Upper lobe of left lung (tissue), 6 donors: Measurements from ENCODE around the gene TRMT1. TPM values are rescaled to one million over a fixed set of nuclear protein-coding genes. Genes with fewer than 3 reads are reported as not detected.
A peak's percentile ranks its signal among the peaks of the same experiment; 100 is the strongest.

Experiments
- ATAC-seq, 2 donors: fragments of 200-7000 bp; cut with Tn5 transposase; one replicate each; pipeline ENCODE4 v1.9.1; 2022; ENCODE audit warnings: mild to moderate bottlenecking in 2 of 2, moderate library complexity in 2 of 2; ENCODE audit not compliant: low FRiP score in 2 of 2
- DNase-seq, 2 donors: peaks; one replicate each; pipeline ENCODE4 v3.0.0-alpha.2; 2019 to 2020
- H3K27ac ChIP-seq, 4 donors: fragments of 200-600 bp; sonication (generic); one replicate each; pipeline ENCODE4 v1.5.1; 2016 to 2019
- H3K27me3 ChIP-seq, 4 donors: fragments of 200-600 bp; sonication (generic); one replicate each; pipeline ENCODE4 v1.5.1; 2017 to 2019
- H3K36me3 ChIP-seq, 4 donors: fragments of 200-600 bp; sonication (generic); one replicate each; pipeline ENCODE4 v1.5.1; 2016 to 2019
- H3K4me1 ChIP-seq, 4 donors: fragments of 200-600 bp; sonication (generic); one replicate each; pipeline ENCODE4 v1.5.1; 2018 to 2019
- H3K4me3 ChIP-seq, 4 donors: fragments of 200-600 bp; sonication (generic); one replicate each; pipeline ENCODE4 v1.5.1; 2017 to 2019; ENCODE audit warnings: mild to moderate bottlenecking in 2 of 4, moderate library complexity in 1 of 4
- H3K9me3 ChIP-seq, 4 donors: fragments of 200-600 bp; sonication (generic); one replicate each; pipeline ENCODE4 v1.5.1; 2018 to 2019
- CTCF ChIP-seq, 6 experiments: fragments of 450-650 bp in 4 of 6; fragments of 200-600 bp in 2 of 6; sonication (generic) in 2 of 6; IDR thresholded peaks; one replicate each; pipeline ENCODE4 v1.5.1; 2016 to 2019; ENCODE audit warnings: antibody characterized with exemption in 6 of 6
- EP300 ChIP-seq, 4 donors: sonication (generic); formaldehyde crosslinking; IDR thresholded peaks; one replicate each; pipeline ENCODE4 v1.5.1; 2017; ENCODE audit warnings: antibody characterized with exemption in 4 of 4, control low read depth in 2 of 4
- POLR2A ChIP-seq, 4 donors: fragments of 450-650 bp; IDR thresholded peaks; one replicate each; pipeline ENCODE4 v1.5.1; 2016 to 2017; ENCODE audit warnings: antibody characterized with exemption in 4 of 4, mild to moderate bottlenecking in 2 of 4
- POLR2AphosphoS5 ChIP-seq, 2 donors: sonication (generic); formaldehyde crosslinking; IDR thresholded peaks; one replicate each; pipeline ENCODE4 v1.5.1; 2017; ENCODE audit warnings: antibody characterized with exemption in 2 of 2
- WGBS, 2 donors: methylation state at CpG; one replicate each; pipeline ENCODE4 v1.1.5; 2017 to 2018; 5-methylcytosine and 5-hydroxymethylcytosine counted together
- total RNA-seq, 6 donors: library from RNA; depleted of rRNA in 4 of 6; stranded (reverse); fragments of >200 nt in 4 of 6; gene quantifications; one replicate each; pipeline versions ENCODE4 v1.1.0 to v1.2.1, GENCODE V29; 2016 to 2021
- donor health status: DM: no; HTN: no; CAD: no; lungs with moderate emphysema.
- donor health status: DM: no; HTN: yes; CAD: no; lungs with severe emphysema.

The TRMT1 gene
- total RNA-seq, 6 donors from 2014 or later, result 27.2 to 92.2 (median 33.1) TPM

- Histone ChIP-seq H3K27me3 (no peaks in the 10 kb centered on the region), H3K4me1 (peaks cover 38 to 57% (median 40%) of the 10 kb centered on the region in 4 donors), H3K27ac (peak overlapping the region; percentile 62 to 80 (median 76)), H3K36me3 (peaks cover 4 to 32% (median 12%) of the 10 kb centered on the region in 4 donors), H3K4me3 (peak overlapping the region; percentile 84 to 99 (median 98)), H3K9me3 (no peaks in the 10 kb centered on the region)
- peak in 1 of 2 donors; percentile 1 for ATAC-seq
- TF ChIP-seq POLR2AphosphoS5 (IDR thresholded peaks at IDR 0.05), result no peak
- TF ChIP-seq POLR2A (IDR thresholded peaks at IDR 0.05), result no peak
- TF ChIP-seq EP300 (IDR thresholded peaks at IDR 0.05), result no peak
- no peak for TF ChIP-seq CTCF (IDR thresholded peaks at IDR 0.05)
- DNase-seq, result no peak
- 17 to 22% methylated on average over 20 of the region's 20 CpGs for WGBS, 2 donors
Observed at GRCh38 chr19:13117176-13117771, 734 bp upstream of the TRMT1 start.

- DNase-seq, result no peak
- H3K27ac ChIP-seq, result peak overlapping the region; percentile 62 to 80 (median 76)
- H3K36me3 ChIP-seq, result peaks cover 4 to 27% (median 13%) of the 10 kb centered on the region in 4 donors
- ATAC-seq, result no peak
- no peak for TF ChIP-seq EP300 (IDR thresholded peaks at IDR 0.05)
- TF ChIP-seq POLR2A (IDR thresholded peaks at IDR 0.05), result no peak
- no peak for TF ChIP-seq CTCF (IDR thresholded peaks at IDR 0.05)
- TF ChIP-seq POLR2AphosphoS5 (IDR thresholded peaks at IDR 0.05), result no peak
- peaks cover 38 to 50% (median 40%) of the 10 kb centered on the region in 4 donors for H3K4me1 ChIP-seq
- no peaks in the 10 kb centered on the region for H3K27me3 ChIP-seq
- 0 to 1% methylated on average over 3 to 18 of the region's 18 CpGs for WGBS, 2 donors
- peak overlapping the region; percentile 84 to 99 (median 98) for H3K4me3 ChIP-seq
- no peaks in the 10 kb centered on the region for H3K9me3 ChIP-seq
Observed at GRCh38 chr19:13115936-13116281, 631 bp downstream of the TRMT1 start.

GRCh38 chr19:13112555-13112954 lies 4.0 kb downstream of the TRMT1 start:
- Histone ChIP-seq H3K36me3 (peaks cover 4 to 47% (median 28%) of the 10 kb centered on the region in 4 donors), H3K27me3 (no peaks in the 10 kb centered on the region), H3K4me1 (peaks cover 17 to 24% (median 18%) of the 10 kb centered on the region in 4 donors), H3K4me3 (no peak overlapping the region), H3K9me3 (no peaks in the 10 kb centered on the region), H3K27ac (no peak overlapping the region)
- TF ChIP-seq POLR2AphosphoS5 (IDR thresholded peaks at IDR 0.05) (no peak), POLR2A (IDR thresholded peaks at IDR 0.05) (no peak), EP300 (IDR thresholded peaks at IDR 0.05) (no peak)
- ATAC-seq, result no peak
- no peak for DNase-seq
- WGBS, 2 donors, result 96 to 97% methylated on average over 2 to 10 of the region's 10 CpGs

GRCh38 chr19:13110099-13110610 lies 6.4 kb downstream of the TRMT1 start:
- no peak for DNase-seq
- Histone ChIP-seq H3K9me3 (no peaks in the 10 kb centered on the region), H3K4me1 (peaks cover 0 to 14% (median 3%) of the 10 kb centered on the region in 4 donors), H3K4me3 (no peak overlapping the region), H3K36me3 (peaks cover 4 to 50% (median 28%) of the 10 kb centered on the region in 4 donors), H3K27me3 (no peaks in the 10 kb centered on the region), H3K27ac (no peak overlapping the region)
- no peak for ATAC-seq
- WGBS, 2 donors, result 90 to 97% methylated on average over 6 to 15 of the region's 15 CpGs
- no peak for TF ChIP-seq POLR2AphosphoS5 (IDR thresholded peaks at IDR 0.05)
- no peak for TF ChIP-seq POLR2A (IDR thresholded peaks at IDR 0.05)
- no peak for TF ChIP-seq CTCF (IDR thresholded peaks at IDR 0.05)
- TF ChIP-seq EP300 (IDR thresholded peaks at IDR 0.05), result no peak

- DNase-seq, result no peak
- H3K9me3 ChIP-seq, result no peaks in the 10 kb centered on the region
- no peak for TF ChIP-seq POLR2A (IDR thresholded peaks at IDR 0.05)
- no peak for TF ChIP-seq CTCF (IDR thresholded peaks at IDR 0.05)
- no peak for TF ChIP-seq POLR2AphosphoS5 (IDR thresholded peaks at IDR 0.05)
- TF ChIP-seq EP300 (IDR thresholded peaks at IDR 0.05), result no peak
Observed at GRCh38 chr19:13109361-13110098, 7.0 kb downstream of the TRMT1 start.

More at GRCh38 chr19:13109361-13110098, 7.0 kb downstream of the TRMT1 start:
- peaks cover 4 to 45% (median 25%) of the 10 kb centered on the region in 4 donors for H3K36me3 ChIP-seq
- ATAC-seq, result no peak
- H3K27me3 ChIP-seq, result no peaks in the 10 kb centered on the region
- H3K27ac ChIP-seq, result no peak overlapping the region
- peaks cover 2 to 16% (median 7%) of the 10 kb centered on the region in 4 donors for H3K4me1 ChIP-seq
- WGBS, 2 donors, result 94 to 95% methylated on average over 13 to 30 of the region's 30 CpGs
- H3K4me3 ChIP-seq, result no peak overlapping the region
